Activated T-cell treated with anti-CD3 and anti-CD28 coated beads, Interleukin-2, amount 50 U/mL, for 72 hours (primary cell): ENCODE results near the gene FAM20A. TPM values are rescaled to one million over a fixed set of nuclear protein-coding genes. Genes with fewer than 3 reads are reported as not detected.

ENCODE experiments used
- ATAC-seq, 2 donors: fragments of 150-1000 bp; cut with Tn5 transposase; replicated peaks in 1 of 2; 2 replicates each; pipeline ENCODE4 v1.10.0; 2021; ENCODE audit warnings: moderate library complexity in 2 of 2, mild to moderate bottlenecking in 1 of 2
- DNase-seq, 2 donors: peaks; one replicate each; pipeline ENCODE4 v3.0.0; 2021 to 2022; ENCODE audit warnings: mixed read lengths in 1 of 2
- H3K27ac Mint-ChIP-seq: one replicate; pipeline ENCODE4 v1.8.0; 2022; ENCODE audit warnings: mild to moderate bottlenecking, moderate library complexity, mixed read lengths
- H3K27me3 Mint-ChIP-seq: one replicate; pipeline ENCODE4 v1.8.0; 2022; ENCODE audit warnings: low read depth, mixed read lengths
- H3K36me3 Mint-ChIP-seq, 2 donors: one replicate each; pipeline ENCODE4 v1.8.0; 2022; ENCODE audit warnings: mixed read lengths in 2 of 2, mild to moderate bottlenecking in 1 of 2; ENCODE audit not compliant: insufficient read depth in 2 of 2
- H3K4me1 Mint-ChIP-seq: one replicate; pipeline ENCODE4 v1.8.0; 2022; ENCODE audit warnings: low read depth, mixed read lengths
- H3K4me3 Mint-ChIP-seq, 2 donors: one replicate each; pipeline ENCODE4 v1.8.0; 2022; ENCODE audit warnings: mild to moderate bottlenecking in 2 of 2, mixed read lengths in 2 of 2, moderate library complexity in 2 of 2
- H3K9me3 Mint-ChIP-seq, 2 donors: one replicate each; pipeline ENCODE4 v1.8.0; 2022; ENCODE audit warnings: mixed read lengths in 2 of 2
- total RNA-seq, 2 donors: library from RNA; stranded (reverse); gene quantifications; one replicate each; pipeline ENCODE4 v1.2.3, GENCODE V29; 2022

Gene FAM20A
- total RNA-seq, 2 donors from 2014 or later: not detected

DNA sequence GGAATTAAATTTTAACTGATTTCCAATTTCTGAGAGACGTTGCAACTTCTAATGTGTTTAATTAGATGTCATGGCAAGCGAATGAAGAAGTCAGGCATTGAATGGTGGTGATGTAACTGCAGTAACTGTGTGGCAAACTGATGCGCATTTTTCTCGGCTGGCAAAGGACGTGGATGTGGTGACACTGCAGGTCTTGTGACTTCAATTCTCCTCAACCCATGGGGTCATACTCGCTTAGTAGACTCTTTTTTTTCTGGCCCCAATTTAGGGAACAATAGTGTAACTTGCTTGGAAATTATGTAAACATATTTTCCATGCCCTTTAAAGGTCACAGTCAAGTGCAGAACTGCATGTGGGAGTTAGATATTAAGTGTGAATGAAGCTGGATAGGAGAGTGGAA is 1.9 kb upstream of the FAM20A start:
- H3K4me3 Mint-ChIP-seq: no peak overlapping the region
- H3K36me3 Mint-ChIP-seq: peaks cover 6 to 9% of the 10 kb centered on the region in 2 donors
- peaks cover 5% of the 10 kb centered on the region for H3K4me1 Mint-ChIP-seq
- ATAC-seq (no peak), DNase-seq (no peak)
- H3K27me3 Mint-ChIP-seq: peaks cover 63% of the 10 kb centered on the region
- no peak overlapping the region for H3K27ac Mint-ChIP-seq
- peaks cover 5 to 6% of the 10 kb centered on the region in 2 donors for H3K9me3 Mint-ChIP-seq

- peaks cover 1 to 2% of the 10 kb centered on the region in 2 donors for H3K9me3 Mint-ChIP-seq
- no peak overlapping the region for H3K27ac Mint-ChIP-seq
- H3K4me1 Mint-ChIP-seq: peaks cover 5% of the 10 kb centered on the region
- peak overlapping the region; percentile 21 to 63 for H3K4me3 Mint-ChIP-seq
- DNase-seq: no peak
- peaks cover 1 to 2% of the 10 kb centered on the region in 2 donors for H3K36me3 Mint-ChIP-seq
- no peak for ATAC-seq
- H3K27me3 Mint-ChIP-seq: peaks cover 71% of the 10 kb centered on the region
These were observed 1.1 kb upstream of the FAM20A start for GRCh38 chr17:68602289-68602688.

DNA sequence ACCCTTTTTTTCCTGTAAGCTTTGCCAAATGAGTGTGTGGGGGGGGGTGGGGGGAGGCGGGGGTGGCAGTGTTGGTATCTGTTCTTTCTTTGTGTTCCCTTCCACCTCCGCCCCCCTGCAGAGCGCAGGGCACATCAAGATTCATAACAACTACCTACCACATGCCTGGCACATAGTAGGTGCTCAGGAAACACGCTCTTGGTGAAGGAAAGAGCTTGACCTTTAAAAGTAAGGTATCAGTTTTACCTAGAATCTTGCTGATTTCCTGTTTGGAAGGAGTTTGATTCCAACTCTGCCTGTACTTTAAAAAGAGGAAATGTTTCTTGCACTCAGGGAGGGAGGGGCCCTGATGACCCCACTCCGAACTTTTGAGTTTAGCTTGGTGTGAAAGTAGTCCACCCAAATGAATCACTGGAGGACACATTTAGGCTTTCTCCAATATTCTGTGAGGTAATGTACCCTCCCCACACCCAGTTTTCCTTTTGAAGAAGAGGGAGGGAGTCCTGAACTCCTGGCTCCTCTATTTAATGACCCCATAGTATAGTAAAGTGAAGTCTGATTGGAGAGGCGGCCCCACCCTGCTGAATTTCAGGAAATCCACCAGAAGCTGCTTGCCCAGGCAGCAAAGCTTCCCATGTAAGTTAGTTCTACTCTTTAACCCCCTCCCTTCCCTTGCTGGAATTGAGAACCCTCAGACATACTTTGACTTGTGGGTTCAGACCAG is 560 bp upstream of the FAM20A start:
- peak overlapping the region; percentile 21 to 63 for H3K4me3 Mint-ChIP-seq
- no peak for DNase-seq
- peaks cover 5% of the 10 kb centered on the region for H3K4me1 Mint-ChIP-seq
- peaks cover 0 to 1% of the 10 kb centered on the region in 2 donors for H3K36me3 Mint-ChIP-seq
- no peaks in the 10 kb centered on the region for H3K9me3 Mint-ChIP-seq
- H3K27me3 Mint-ChIP-seq: peaks cover 76% of the 10 kb centered on the region
- H3K27ac Mint-ChIP-seq: no peak overlapping the region
- no peak for ATAC-seq

- no peak overlapping the region for H3K27ac Mint-ChIP-seq
These were observed 868 bp downstream of the FAM20A start for GRCh38 chr17:68600067-68600930.

DNA sequence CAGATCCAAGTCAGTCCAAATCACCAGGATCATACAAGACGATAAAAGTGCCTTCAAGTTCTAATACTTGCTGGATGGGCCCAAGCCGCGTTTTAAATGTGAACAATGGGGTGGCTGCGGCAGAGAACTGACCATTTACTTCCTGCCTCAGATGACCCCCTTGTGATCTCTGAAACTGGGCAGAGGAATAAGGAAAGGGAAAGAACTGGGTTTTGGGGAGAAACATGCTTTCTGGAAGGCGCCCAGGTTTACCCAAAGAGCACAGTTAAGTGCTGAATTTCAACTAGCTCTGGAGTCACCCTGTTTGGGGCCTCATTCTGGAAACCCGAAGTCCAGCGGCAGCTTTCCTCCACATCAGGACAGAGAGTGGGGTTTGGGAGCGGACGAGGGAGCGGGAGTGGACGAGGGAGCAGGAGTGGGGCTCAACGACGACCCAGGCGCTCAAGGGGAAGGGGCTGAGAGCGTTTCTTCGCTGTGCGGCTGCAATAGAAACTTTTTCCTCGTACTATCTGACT is 1.6 kb downstream of the FAM20A start:
- no peak for ATAC-seq
- Mint-ChIP-seq H3K27ac (no peak overlapping the region), H3K4me1 (peaks cover 9% of the 10 kb centered on the region), H3K36me3 (peaks cover 0 to 1% of the 10 kb centered on the region in 2 donors), H3K4me3 (peak overlapping the region; percentile 70 to 79), H3K27me3 (peaks cover 79% of the 10 kb centered on the region), H3K9me3 (no peaks in the 10 kb centered on the region)
- DNase-seq: no peak

More at GRCh38 chr17:68600067-68600930, 868 bp downstream of the FAM20A start:
- H3K4me1 Mint-ChIP-seq: peaks cover 7% of the 10 kb centered on the region
- H3K4me3 Mint-ChIP-seq: peak overlapping the region; percentile 70 to 79
- H3K27me3 Mint-ChIP-seq: peaks cover 79% of the 10 kb centered on the region
- DNase-seq: peak; percentile 21 to 27
- peak; percentile 70 to 72 for ATAC-seq
- H3K36me3 Mint-ChIP-seq: peaks cover 0 to 1% of the 10 kb centered on the region in 2 donors
- no peaks in the 10 kb centered on the region for H3K9me3 Mint-ChIP-seq

DNA sequence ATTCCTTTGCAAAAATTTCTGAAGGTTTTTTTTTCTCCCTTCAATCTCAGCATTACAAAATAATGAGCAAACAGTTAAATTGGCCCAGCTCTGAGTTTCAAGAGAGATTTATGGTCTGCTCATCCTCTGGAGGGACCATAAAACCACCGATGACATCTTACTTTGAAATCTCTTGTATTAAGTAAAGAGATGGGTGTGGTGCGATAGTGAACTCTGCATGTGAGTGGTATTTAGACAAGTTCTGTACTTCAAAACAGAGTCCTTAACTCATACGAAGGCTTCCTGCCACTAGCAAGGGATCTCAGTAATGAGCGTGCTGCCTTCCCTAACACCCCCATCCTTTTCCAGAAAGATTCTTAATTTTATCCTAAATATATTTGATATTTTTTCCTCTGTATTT is 2.1 kb downstream of the FAM20A start:
- Mint-ChIP-seq H3K27ac (no peak overlapping the region), H3K4me1 (peaks cover 9% of the 10 kb centered on the region), H3K4me3 (no peak overlapping the region), H3K36me3 (peaks cover 0 to 1% of the 10 kb centered on the region in 2 donors), H3K9me3 (no peaks in the 10 kb centered on the region), H3K27me3 (peaks cover 78% of the 10 kb centered on the region)
- ATAC-seq (no peak), DNase-seq (no peak)

DNA sequence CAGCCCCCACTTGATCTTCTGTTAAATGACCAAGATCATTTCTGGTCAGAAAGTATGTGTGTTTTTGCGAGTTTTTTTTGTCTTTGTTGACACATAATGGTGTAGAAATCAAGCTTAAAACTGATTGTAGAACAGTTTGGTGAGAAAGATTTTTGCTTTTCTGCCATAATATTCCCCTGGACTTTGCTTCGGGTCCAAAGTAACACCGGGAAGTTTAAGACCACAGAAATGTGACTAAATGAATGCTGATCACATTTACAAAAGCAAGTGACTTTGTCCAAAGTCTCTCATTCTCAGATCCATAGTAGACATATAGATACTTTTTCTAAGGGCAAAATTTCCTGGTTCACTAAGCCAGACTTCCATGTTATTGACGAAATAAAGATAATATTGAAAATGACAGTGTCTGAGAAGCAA is 2.6 kb downstream of the FAM20A start:
- no peak overlapping the region for H3K4me3 Mint-ChIP-seq
- H3K9me3 Mint-ChIP-seq: no peaks in the 10 kb centered on the region
- peaks cover 79% of the 10 kb centered on the region for H3K27me3 Mint-ChIP-seq
- H3K4me1 Mint-ChIP-seq: peaks cover 9% of the 10 kb centered on the region
- DNase-seq (no peak), ATAC-seq (no peak)
- peaks cover 0 to 1% of the 10 kb centered on the region in 2 donors for H3K36me3 Mint-ChIP-seq
- H3K27ac Mint-ChIP-seq: no peak overlapping the region

- H3K4me1 Mint-ChIP-seq: peaks cover 9% of the 10 kb centered on the region
- peak in 1 of 2 donors; percentile 24 for ATAC-seq
- peaks cover 0 to 1% of the 10 kb centered on the region in 2 donors for H3K36me3 Mint-ChIP-seq
- H3K9me3 Mint-ChIP-seq: no peaks in the 10 kb centered on the region
- H3K27ac Mint-ChIP-seq: no peak overlapping the region
- no peak for DNase-seq
- H3K27me3 Mint-ChIP-seq: peaks cover 79% of the 10 kb centered on the region
- no peak overlapping the region for H3K4me3 Mint-ChIP-seq
These were observed 3.1 kb downstream of the FAM20A start for GRCh38 chr17:68598074-68598473.

DNA sequence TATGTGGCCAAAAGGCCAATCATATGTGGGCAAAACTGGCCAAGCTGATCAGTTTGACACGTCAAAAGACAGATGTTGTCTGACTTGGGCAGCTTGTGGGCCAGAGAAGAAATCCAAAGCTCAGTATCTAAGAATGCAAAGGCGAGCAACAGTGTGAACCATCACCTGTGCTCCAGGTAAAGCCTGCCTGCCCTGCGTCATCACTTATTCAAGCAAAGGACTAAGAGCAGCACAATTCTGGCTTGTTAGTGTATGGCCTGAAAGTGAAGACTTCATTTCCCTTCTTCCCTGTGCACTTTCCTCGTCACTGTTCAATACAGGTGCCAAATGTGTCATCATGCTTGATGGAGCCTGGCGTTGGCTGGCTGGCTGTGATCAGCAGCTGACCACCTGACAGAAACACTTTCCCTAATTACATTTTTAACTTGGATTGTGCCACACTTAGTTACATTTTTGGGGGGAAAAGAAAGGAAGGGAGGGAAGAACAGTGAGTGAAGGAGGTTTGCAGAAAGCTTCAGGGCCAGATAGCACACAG is 4.7 kb downstream of the FAM20A start:
- no peaks in the 10 kb centered on the region for H3K36me3 Mint-ChIP-seq
- H3K27ac Mint-ChIP-seq: no peak overlapping the region
- peaks cover 79% of the 10 kb centered on the region for H3K27me3 Mint-ChIP-seq
- no peak overlapping the region for H3K4me3 Mint-ChIP-seq
- H3K9me3 Mint-ChIP-seq: no peaks in the 10 kb centered on the region
- ATAC-seq: no peak
- peaks cover 9% of the 10 kb centered on the region for H3K4me1 Mint-ChIP-seq
- DNase-seq: no peak

- H3K27me3 Mint-ChIP-seq: peaks cover 78% of the 10 kb centered on the region
- no peaks in the 10 kb centered on the region for H3K9me3 Mint-ChIP-seq
- ATAC-seq (no peak), DNase-seq (no peak)
- no peak overlapping the region for H3K4me3 Mint-ChIP-seq
- H3K4me1 Mint-ChIP-seq: peaks cover 9% of the 10 kb centered on the region
- H3K27ac Mint-ChIP-seq: no peak overlapping the region
- no peaks in the 10 kb centered on the region for H3K36me3 Mint-ChIP-seq
These were observed 5.2 kb downstream of the FAM20A start for GRCh38 chr17:68595986-68596385.

- Mint-ChIP-seq H3K27me3 (peaks cover 78% of the 10 kb centered on the region), H3K9me3 (no peaks in the 10 kb centered on the region), H3K4me3 (no peak overlapping the region)
These were observed 5.7 kb downstream of the FAM20A start for GRCh38 chr17:68595496-68595895.

DNA sequence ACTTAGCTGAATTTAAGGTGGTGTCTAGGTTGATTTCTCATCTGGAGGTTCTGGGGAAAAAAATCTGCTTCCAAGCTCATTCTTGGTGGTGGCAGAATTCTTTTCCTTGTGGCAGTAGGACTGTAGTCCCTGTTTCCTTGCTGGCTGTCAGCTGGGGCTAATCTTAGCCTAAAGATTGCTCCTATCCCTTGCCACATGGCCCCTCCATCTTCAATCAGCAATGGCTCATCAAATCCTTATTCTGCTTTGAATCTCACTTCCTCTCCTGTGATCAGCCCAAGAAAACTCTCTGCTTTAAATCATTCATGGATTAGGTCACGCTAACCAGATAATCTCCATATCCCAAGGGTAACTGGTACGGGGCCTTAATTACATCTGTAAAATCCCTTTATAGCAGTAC is 6.6 kb downstream of the FAM20A start:
- H3K27me3 Mint-ChIP-seq: peaks cover 73% of the 10 kb centered on the region
- no peak overlapping the region for H3K4me3 Mint-ChIP-seq
- no peaks in the 10 kb centered on the region for H3K9me3 Mint-ChIP-seq
- no peaks in the 10 kb centered on the region for H3K36me3 Mint-ChIP-seq
- DNase-seq (no peak), ATAC-seq (no peak)
- peaks cover 5% of the 10 kb centered on the region for H3K4me1 Mint-ChIP-seq
- H3K27ac Mint-ChIP-seq: no peak overlapping the region

More at GRCh38 chr17:68595496-68595895, 5.7 kb downstream of the FAM20A start:
- DNase-seq (no peak), ATAC-seq (no peak)
- H3K36me3 Mint-ChIP-seq: no peaks in the 10 kb centered on the region
- H3K27ac Mint-ChIP-seq: no peak overlapping the region
- peaks cover 9% of the 10 kb centered on the region for H3K4me1 Mint-ChIP-seq
